ENCODE data around the gene CDKN2B. TPM values are rescaled to one million over a fixed set of nuclear protein-coding genes. Genes with fewer than 3 reads are reported as not detected.

CDKN2B gene
- total RNA-seq, 3 donors from 2014 or later = 7.3 to 70.1 (median 18.4) TPM

GRCh38 chr9:22030101-22030598, 21.0 kb upstream of the CDKN2B start:
- no peak for TF ChIP-seq POLR2A (IDR thresholded peaks at IDR 0.05)
- TF ChIP-seq POLR2AphosphoS5 (IDR thresholded peaks at IDR 0.05) = no peak
- no peak for TF ChIP-seq CTCF (IDR thresholded peaks at IDR 0.05)
- H3K4me1 ChIP-seq = no peaks in the 10 kb centered on the region
- H3K36me3 ChIP-seq = no peaks in the 10 kb centered on the region
- intact Hi-C loops (cut with DNase I; ENCODE audit: low total_unique reads) = no loop called here
- no peaks in the 10 kb centered on the region for H3K9me3 ChIP-seq
- DNase-seq (ENCODE audit: low spot score in 2 of 2) = no peak
- H3K4me3 ChIP-seq = no peak overlapping the region
- peak overlapping the region in 1 of 2 donors; percentile 13 for H3K27ac ChIP-seq
- H3K27me3 ChIP-seq = no peaks in the 10 kb centered on the region

GRCh38 chr9:22029231-22029630, 20.1 kb upstream of the CDKN2B start:
- no peaks in the 10 kb centered on the region for H3K4me1 ChIP-seq
- no peak for DNase-seq (ENCODE audit: low spot score in 2 of 2)
- H3K9me3 ChIP-seq = no peaks in the 10 kb centered on the region
- H3K27ac ChIP-seq = no peak overlapping the region
- TF ChIP-seq POLR2A (IDR thresholded peaks at IDR 0.05) = no peak
- no peak for TF ChIP-seq POLR2AphosphoS5 (IDR thresholded peaks at IDR 0.05)
- TF ChIP-seq CTCF (IDR thresholded peaks at IDR 0.05) = no peak
- no peaks in the 10 kb centered on the region for H3K36me3 ChIP-seq
- no peaks in the 10 kb centered on the region for H3K27me3 ChIP-seq
- H3K4me3 ChIP-seq = no peak overlapping the region
- intact Hi-C loops (cut with DNase I; ENCODE audit: low total_unique reads) = no loop called here

- TF ChIP-seq CTCF (IDR thresholded peaks at IDR 0.05) (no peak), POLR2A (IDR thresholded peaks at IDR 0.05) (no peak), POLR2AphosphoS5 (IDR thresholded peaks at IDR 0.05) (no peak)
- H3K27ac ChIP-seq = no peak overlapping the region
- H3K4me1 ChIP-seq = no peaks in the 10 kb centered on the region
- H3K36me3 ChIP-seq = no peaks in the 10 kb centered on the region
- H3K27me3 ChIP-seq = no peaks in the 10 kb centered on the region
- no peak for DNase-seq (ENCODE audit: low spot score in 2 of 2)
- no peak overlapping the region for H3K4me3 ChIP-seq
- intact Hi-C loops (cut with DNase I; ENCODE audit: low total_unique reads) = no loop called here
- no peaks in the 10 kb centered on the region for H3K9me3 ChIP-seq
Measured at GRCh38 chr9:22028394-22028793, 19.3 kb upstream of the CDKN2B start.

- DNase-seq (ENCODE audit: low spot score in 2 of 2) = no peak
- H3K36me3 ChIP-seq = no peaks in the 10 kb centered on the region
- intact Hi-C loops (cut with DNase I; ENCODE audit: low total_unique reads) = no loop called here
Measured at GRCh38 chr9:22026696-22027095, 17.6 kb upstream of the CDKN2B start.

GRCh38 chr9:22022396-22022795, 13.3 kb upstream of the CDKN2B start:
- Histone ChIP-seq H3K9me3 (no peaks in the 10 kb centered on the region), H3K4me1 (no peaks in the 10 kb centered on the region), H3K27me3 (no peaks in the 10 kb centered on the region), H3K4me3 (no peak overlapping the region), H3K36me3 (no peaks in the 10 kb centered on the region), H3K27ac (no peak overlapping the region)
- DNase-seq (ENCODE audit: low spot score in 2 of 2) = no peak
- intact Hi-C loops (cut with DNase I; ENCODE audit: low total_unique reads) = no loop called here
- TF ChIP-seq POLR2A (IDR thresholded peaks at IDR 0.05) = no peak
- TF ChIP-seq POLR2AphosphoS5 (IDR thresholded peaks at IDR 0.05) = no peak
- TF ChIP-seq CTCF (IDR thresholded peaks at IDR 0.05) = no peak

More at GRCh38 chr9:22026696-22027095, 17.6 kb upstream of the CDKN2B start:
- Histone ChIP-seq H3K4me1 (no peaks in the 10 kb centered on the region), H3K27ac (no peak overlapping the region), H3K27me3 (no peaks in the 10 kb centered on the region), H3K4me3 (no peak overlapping the region), H3K9me3 (no peaks in the 10 kb centered on the region)
- no peak for TF ChIP-seq POLR2A (IDR thresholded peaks at IDR 0.05)
- no peak for TF ChIP-seq POLR2AphosphoS5 (IDR thresholded peaks at IDR 0.05)

All from breast epithelium (tissue), 4 donors.